SK-N-SH (cell line): ENCODE data around the gene CNTNAP2. TPM values are rescaled to one million over a fixed set of nuclear protein-coding genes. Genes with fewer than 3 reads are reported as not detected.

Experiments
- CTCF ChIA-PET: fragments of 300-600, 350-600 bp; formaldehyde crosslinking; extraction: SDS; loops from one replicate; lab custom pipeline; 2021; lab: Yijun Ruan, JAX
- POLR2A ChIA-PET: fragments of 350-600 bp; sonication (Branson Sonifier 250); formaldehyde crosslinking; extraction: SDS; loops from one replicate; lab custom pipeline; 2020; ENCODE audit warnings: antibody characterized with exemption, inconsistent platforms; lab: Yijun Ruan, JAX
- DNase-seq: peaks from one replicate; pipeline ENCODE4 v3.0.0; 2012
- H2AFZ ChIP-seq: fragments of 200-600 bp; sonication (generic); 2 replicates; pipeline ENCODE4 v1.8.1; 2016; ENCODE audit warnings: antibody characterized with exemption, mild to moderate bottlenecking, low read depth
- H3F3A ChIP-seq: fragments of 200-600 bp; sonication (generic); replicated peaks from 2 replicates; pipeline ENCODE3; 2016; ENCODE audit warnings: antibody characterized with exemption, mild to moderate bottlenecking; ENCODE audit not compliant: insufficient read depth
- H3K27ac ChIP-seq, 2 experiments: fragments of 200-500 bp in 1 of 2; fragments of 200-600 bp in 1 of 2; sonication (Bioruptor generic) in 1 of 2; sonication (generic), shearing (Covaris generic) in 1 of 2; 2 replicates each; pipeline versions ENCODE4 v1.5.1 to v1.6.1; 2014 to 2016; ENCODE audit warnings: low read depth in 2 of 2, inconsistent platforms in 1 of 2, low read length in 1 of 2, mild to moderate bottlenecking in 1 of 2, mixed read lengths in 1 of 2
- H3K27me3 ChIP-seq: fragments of 200-600 bp; sonication (generic), shearing (Covaris generic); 2 replicates; pipeline ENCODE4 v1.6.1; 2016; ENCODE audit warnings: mixed run types; ENCODE audit not compliant: insufficient read depth
- H3K36me3 ChIP-seq, 2 experiments: fragments of 200-500 bp in 1 of 2; fragments of 200-600 bp in 1 of 2; sonication (Bioruptor generic) in 1 of 2; sonication (generic) in 1 of 2; replicated peaks in 1 of 2; 2 replicates each; pipeline versions ENCODE3 to v1.5.1; 2014 to 2016; ENCODE audit warnings: low read length in 1 of 2, mild to moderate bottlenecking in 1 of 2; ENCODE audit not compliant: insufficient read depth in 2 of 2, control insufficient read depth in 1 of 2
- H3K4me1 ChIP-seq, 2 experiments: fragments of 200-500 bp in 1 of 2; fragments of 200-600 bp in 1 of 2; sonication (Bioruptor generic) in 1 of 2; sonication (generic), shearing (Covaris generic) in 1 of 2; 2 replicates each; pipeline versions ENCODE4 v1.5.1 to v1.6.1; 2014 to 2016; ENCODE audit warnings: low read depth in 1 of 2, low read length in 1 of 2, mixed run types in 1 of 2; ENCODE audit not compliant: insufficient read depth in 2 of 2, control insufficient read depth in 1 of 2
- H3K4me2 ChIP-seq: fragments of 200-600 bp; sonication (generic), shearing (Covaris generic); 2 replicates; pipeline ENCODE4 v1.6.1; 2017; ENCODE audit warnings: mixed run types
- H3K4me3 ChIP-seq, 2 experiments: fragments of 200-500 bp in 1 of 2; fragments of 200-600 bp in 1 of 2; sonication (Bioruptor generic) in 1 of 2; sonication (generic), shearing (Covaris generic) in 1 of 2; 2 replicates each; pipeline versions ENCODE4 v1.5.1 to v1.8.1; 2014 to 2016; ENCODE audit warnings: low read depth in 2 of 2, inconsistent platforms in 1 of 2, low read length in 1 of 2, mild to moderate bottlenecking in 1 of 2, mixed read lengths in 1 of 2, moderate library complexity in 1 of 2
- H3K79me2 ChIP-seq: fragments of 200-600 bp; sonication (generic); 2 replicates; pipeline ENCODE4 v1.8.1; 2017; ENCODE audit warnings: mild to moderate bottlenecking; ENCODE audit not compliant: insufficient read depth
- H3K9ac ChIP-seq: fragments of 200-600 bp; sonication (generic); 2 replicates; pipeline ENCODE4 v1.6.1; 2017; ENCODE audit warnings: mixed run types
- H3K9me2 ChIP-seq: fragments of 200-600 bp; sonication (generic); 2 replicates; pipeline ENCODE4 v1.6.1; 2017; ENCODE audit warnings: mixed run types
- H3K9me3 ChIP-seq: fragments of 200-600 bp; sonication (generic); 2 replicates; pipeline ENCODE4 v1.6.1; 2017; ENCODE audit warnings: mixed run types, mild to moderate bottlenecking, moderate library complexity
- H4K20me1 ChIP-seq: fragments of 200-600 bp; sonication (generic); 2 replicates; pipeline ENCODE4 v1.6.1; 2017; ENCODE audit warnings: mild to moderate bottlenecking, mixed run types; ENCODE audit not compliant: insufficient read depth
- FOXJ3 ChIP-seq: sonication (generic); formaldehyde crosslinking; IDR thresholded peaks from 2 replicates; pipeline ENCODE4 v1.5.1; 2020; ENCODE audit warnings: mild to moderate bottlenecking, missing genetic modification reagents
- FOXM1 ChIP-seq: IDR thresholded peaks from 2 replicates; pipeline ENCODE4 v1.4.0; 2012; ENCODE audit warnings: low read depth, mild to moderate bottlenecking
- MAX ChIP-seq: IDR thresholded peaks from 2 replicates; pipeline ENCODE4 v1.4.0; 2012; ENCODE audit warnings: low read depth
- MEF2A ChIP-seq: IDR thresholded peaks from 2 replicates; pipeline ENCODE4 v1.4.0; 2012; ENCODE audit warnings: low read depth, borderline replicate concordance
- MXI1 ChIP-seq: IDR thresholded peaks from 2 replicates; pipeline ENCODE4 v1.6.1; 2012; ENCODE audit warnings: mild to moderate bottlenecking, low read depth, low read length, improper control_type of control experiment
- RFX5 ChIP-seq: IDR thresholded peaks from 2 replicates; pipeline ENCODE4 v1.6.1; 2012; ENCODE audit warnings: mild to moderate bottlenecking, improper control_type of control experiment, low read length
- SMC3 ChIP-seq: IDR thresholded peaks from 2 replicates; pipeline ENCODE4 v1.6.1; 2012; ENCODE audit warnings: low read depth, low read length, improper control_type of control experiment
- TAF1 ChIP-seq: IDR thresholded peaks from 2 replicates; pipeline ENCODE4 v1.6.1; 2012; ENCODE audit warnings: low read depth, mild to moderate bottlenecking, low read length, moderate library complexity, borderline replicate concordance
- TCF12 ChIP-seq: IDR thresholded peaks from 2 replicates; pipeline ENCODE4 v1.4.0; 2012
- TEAD4 ChIP-seq: IDR thresholded peaks from 2 replicates; pipeline ENCODE4 v1.4.0; 2012; ENCODE audit warnings: mild to moderate bottlenecking, borderline replicate concordance; ENCODE audit not compliant: insufficient read depth
- USF2 ChIP-seq: fragments of 150-350 bp; IDR thresholded peaks from 2 replicates; pipeline ENCODE4 v1.6.1; 2017; ENCODE audit warnings: antibody characterized with exemption, low read length, low read depth, borderline replicate concordance
- YY1 ChIP-seq: IDR thresholded peaks from 2 replicates; pipeline ENCODE4 v1.4.0; 2012; ENCODE audit warnings: low read depth, mild to moderate bottlenecking
- WGBS: methylation state at CpG from one replicate; pipeline ENCODE4 v1.1.6; 2017; ENCODE audit warnings: low lambda C conversion rate; 5-methylcytosine and 5-hydroxymethylcytosine counted together
- polyA plus RNA-seq, 3 experiments: library from polyadenylated mRNA; depleted of rRNA; stranded (reverse); fragments of >200 nt; gene quantifications; 2 replicates each; pipeline ENCODE4 v1.2.3, GENCODE V29; 2012
- TF ChIP-seq, protein P1 (sequence below): fragments of 150-350 bp; IDR thresholded peaks from 2 replicates; pipeline ENCODE4 v1.6.1; 2016; ENCODE audit warnings: mild to moderate bottlenecking, low read depth, low read length
- TF ChIP-seq, protein P2 (sequence below): IDR thresholded peaks from 2 replicates; pipeline ENCODE4; 2012
- TF ChIP-seq, protein P3 (sequence below): fragments of 200-600 bp; sonication (generic); IDR thresholded peaks from 2 replicates; pipeline ENCODE4 v1.6.1; 2017; ENCODE audit warnings: antibody characterized with exemption, mild to moderate bottlenecking, moderate library complexity

Gene CNTNAP2
- polyA plus RNA-seq, 1 of the 3 experiments (the other 2 are of a cell fraction) = 3.4 TPM

- Histone ChIP-seq H3K79me2 (no peaks in the 10 kb centered on the region), H3K9ac (no peak overlapping the region), H3F3A (no peaks in the 10 kb centered on the region), H3K9me3 (0 out of 2 replicates have a peak, but pooled peaks cover 6% of the 10 kb centered on the region), H3K4me1 (no peaks in the 10 kb centered on the region), H3K27me3 (no peaks in the 10 kb centered on the region), H2AFZ (no peak overlapping the region), H3K36me3 (no peaks in the 10 kb centered on the region), H3K4me3 (no peak overlapping the region), H3K27ac (no peak overlapping the region)
- WGBS = 89% methylated on average over 5 of the region's 5 CpGs
- ChIA-PET CTCF (interaction anchor here (1.6 kb wide), 1 partner anchor 91 kb away, joined by 3 read pairs; no protein-coding TSS in a partner anchor), POLR2A (no interaction called here)
- TF ChIP-seq MAX (no peak), TCF12 (no peak), FOXM1 (no peak), TAF1 (no peak)
- TF ChIP-seq, protein P1, sequence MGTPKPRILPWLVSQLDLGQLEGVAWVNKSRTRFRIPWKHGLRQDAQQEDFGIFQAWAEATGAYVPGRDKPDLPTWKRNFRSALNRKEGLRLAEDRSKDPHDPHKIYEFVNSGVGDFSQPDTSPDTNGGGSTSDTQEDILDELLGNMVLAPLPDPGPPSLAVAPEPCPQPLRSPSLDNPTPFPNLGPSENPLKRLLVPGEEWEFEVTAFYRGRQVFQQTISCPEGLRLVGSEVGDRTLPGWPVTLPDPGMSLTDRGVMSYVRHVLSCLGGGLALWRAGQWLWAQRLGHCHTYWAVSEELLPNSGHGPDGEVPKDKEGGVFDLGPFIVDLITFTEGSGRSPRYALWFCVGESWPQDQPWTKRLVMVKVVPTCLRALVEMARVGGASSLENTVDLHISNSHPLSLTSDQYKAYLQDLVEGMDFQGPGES = no peak
- TF ChIP-seq, protein P2, sequence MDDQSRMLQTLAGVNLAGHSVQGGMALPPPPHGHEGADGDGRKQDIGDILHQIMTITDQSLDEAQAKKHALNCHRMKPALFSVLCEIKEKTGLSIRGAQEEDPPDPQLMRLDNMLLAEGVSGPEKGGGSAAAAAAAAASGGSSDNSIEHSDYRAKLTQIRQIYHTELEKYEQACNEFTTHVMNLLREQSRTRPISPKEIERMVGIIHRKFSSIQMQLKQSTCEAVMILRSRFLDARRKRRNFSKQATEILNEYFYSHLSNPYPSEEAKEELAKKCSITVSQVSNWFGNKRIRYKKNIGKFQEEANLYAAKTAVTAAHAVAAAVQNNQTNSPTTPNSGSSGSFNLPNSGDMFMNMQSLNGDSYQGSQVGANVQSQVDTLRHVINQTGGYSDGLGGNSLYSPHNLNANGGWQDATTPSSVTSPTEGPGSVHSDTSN = no peak
- TF ChIP-seq, all 33 proteins: peak for 0
- DNase-seq = no peak
- Histone ChIP-seq H3K4me2 (no peak overlapping the region), H4K20me1 (no peaks in the 10 kb centered on the region), H3K9me2 (no peaks in the 10 kb centered on the region)
Observed at GRCh38 chr7:147196481-147196880, 1079.9 kb downstream of the CNTNAP2 start.

- H3K4me2 ChIP-seq = no peak overlapping the region
- no peaks in the 10 kb centered on the region for H3K79me2 ChIP-seq
- no peak for TF ChIP-seq MEF2A
- TF ChIP-seq, all 33 proteins: peak for 0
- H3K36me3 ChIP-seq = no peaks in the 10 kb centered on the region
- H3K4me3 ChIP-seq = no peak overlapping the region
- H2AFZ ChIP-seq = no peak overlapping the region
- H3K9me2 ChIP-seq = no peaks in the 10 kb centered on the region
- H3F3A ChIP-seq = no peaks in the 10 kb centered on the region
- no peaks in the 10 kb centered on the region for H4K20me1 ChIP-seq
- H3K9me3 ChIP-seq = 0 out of 2 replicates have a peak, but pooled peaks cover 6% of the 10 kb centered on the region
- H3K27me3 ChIP-seq = no peaks in the 10 kb centered on the region
- no peaks in the 10 kb centered on the region for H3K4me1 ChIP-seq
- DNase-seq = no peak
- no peak overlapping the region for H3K9ac ChIP-seq
- WGBS = 83% methylated on average over 7 of the region's 7 CpGs
- ChIA-PET CTCF (no interaction called here), POLR2A (no interaction called here)
- no peak overlapping the region for H3K27ac ChIP-seq
Observed at GRCh38 chr7:147197006-147197405, 1080.4 kb downstream of the CNTNAP2 start.

DNA sequence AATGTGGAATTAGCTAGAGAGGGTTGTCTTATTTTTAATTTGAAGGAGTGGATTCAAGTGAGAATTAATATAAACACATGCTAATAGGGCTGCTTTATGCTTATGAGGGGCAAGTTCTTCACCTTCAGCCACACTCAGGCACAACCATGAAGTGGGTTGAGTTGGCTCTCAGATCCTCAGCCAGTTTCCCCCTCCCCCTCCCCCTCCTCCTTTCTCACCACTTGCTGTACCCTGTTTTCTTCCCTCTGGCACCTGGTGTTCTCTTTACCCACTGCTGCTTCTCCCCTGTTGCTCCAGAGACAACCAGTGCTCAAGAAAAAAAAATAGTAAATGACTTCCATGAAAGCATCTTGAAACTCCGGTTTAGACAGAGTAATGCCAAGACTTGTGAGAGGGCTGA is 1083.3 kb downstream of the CNTNAP2 start:
- Histone ChIP-seq H3K27ac (no peak overlapping the region), H3K4me1 (no peaks in the 10 kb centered on the region), H4K20me1 (no peaks in the 10 kb centered on the region), H2AFZ (no peak overlapping the region), H3K27me3 (no peaks in the 10 kb centered on the region), H3F3A (no peaks in the 10 kb centered on the region), H3K36me3 (no peaks in the 10 kb centered on the region), H3K9me3 (0 out of 2 replicates have a peak, but pooled peaks cover 6% of the 10 kb centered on the region), H3K9ac (no peak overlapping the region), H3K4me3 (no peak overlapping the region), H3K4me2 (no peak overlapping the region), H3K79me2 (no peaks in the 10 kb centered on the region), H3K9me2 (no peaks in the 10 kb centered on the region)
- ChIA-PET CTCF (interaction anchor here (0.7 to 1.3 kb wide), 2 partner anchors 16 to 543 kb away, joined by 3 read pairs; no protein-coding TSS in a partner anchor), POLR2A (no interaction called here)
- WGBS = 87% methylated on average over 1 of the region's 1 CpG
- no peak for DNase-seq
- TF ChIP-seq, protein P2 = no peak
- TF ChIP-seq MAX (no peak), USF2 (no peak), RFX5 (no peak), TCF12 (no peak), SMC3 (no peak), MXI1 (no peak), TEAD4 (no peak), YY1 (no peak), FOXJ3 (CRISPR knock-in tag) (no peak)
- TF ChIP-seq, protein P3, sequence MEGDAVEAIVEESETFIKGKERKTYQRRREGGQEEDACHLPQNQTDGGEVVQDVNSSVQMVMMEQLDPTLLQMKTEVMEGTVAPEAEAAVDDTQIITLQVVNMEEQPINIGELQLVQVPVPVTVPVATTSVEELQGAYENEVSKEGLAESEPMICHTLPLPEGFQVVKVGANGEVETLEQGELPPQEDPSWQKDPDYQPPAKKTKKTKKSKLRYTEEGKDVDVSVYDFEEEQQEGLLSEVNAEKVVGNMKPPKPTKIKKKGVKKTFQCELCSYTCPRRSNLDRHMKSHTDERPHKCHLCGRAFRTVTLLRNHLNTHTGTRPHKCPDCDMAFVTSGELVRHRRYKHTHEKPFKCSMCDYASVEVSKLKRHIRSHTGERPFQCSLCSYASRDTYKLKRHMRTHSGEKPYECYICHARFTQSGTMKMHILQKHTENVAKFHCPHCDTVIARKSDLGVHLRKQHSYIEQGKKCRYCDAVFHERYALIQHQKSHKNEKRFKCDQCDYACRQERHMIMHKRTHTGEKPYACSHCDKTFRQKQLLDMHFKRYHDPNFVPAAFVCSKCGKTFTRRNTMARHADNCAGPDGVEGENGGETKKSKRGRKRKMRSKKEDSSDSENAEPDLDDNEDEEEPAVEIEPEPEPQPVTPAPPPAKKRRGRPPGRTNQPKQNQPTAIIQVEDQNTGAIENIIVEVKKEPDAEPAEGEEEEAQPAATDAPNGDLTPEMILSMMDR = no peak
